ENCODE measurements around the gene JMJD4.
A peak's percentile ranks its signal among the peaks of the same experiment; 100 is the strongest.
"Not testable (repeated sequence)": the region's sequence is repeated elsewhere in the genome, so short reads cannot be mapped to it uniquely, and the experiment has no call there.

The JMJD4 gene

GRCh38 chr1:227733751-227734545 is 1.2 kb downstream of the JMJD4 start:
- no peak for DNase-seq (ENCODE audit: low read depth in 2 of 3, low spot score in 1 of 3)

DNA sequence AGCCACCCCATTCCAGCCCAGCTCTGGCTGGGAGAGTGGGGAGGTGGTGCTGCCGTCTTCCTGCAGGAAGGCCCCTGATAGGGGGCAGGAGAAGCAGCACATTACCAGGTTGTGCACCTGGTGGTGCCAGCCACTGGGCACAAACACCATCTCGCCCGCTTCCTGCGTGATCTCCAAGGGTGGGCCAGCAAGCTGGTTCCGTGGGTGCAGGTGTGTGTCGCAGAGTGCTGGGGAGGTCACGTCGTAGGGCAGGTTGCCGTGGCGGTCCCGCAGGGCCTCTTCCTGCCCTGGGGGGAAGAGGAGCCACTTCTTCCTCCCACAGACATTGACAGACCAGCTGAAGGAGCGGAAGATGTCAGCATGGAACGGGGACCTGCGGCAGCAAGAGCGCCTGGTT is 1.8 kb downstream of the JMJD4 start:
- DNase-seq (ENCODE audit: low read depth in 2 of 3, low spot score in 1 of 3) = no peak

GRCh38 chr1:227732586-227733308 is 2.4 kb downstream of the JMJD4 start:
- DNase-seq (ENCODE audit: low read depth in 2 of 3, low spot score in 1 of 3) = no peak

DNA sequence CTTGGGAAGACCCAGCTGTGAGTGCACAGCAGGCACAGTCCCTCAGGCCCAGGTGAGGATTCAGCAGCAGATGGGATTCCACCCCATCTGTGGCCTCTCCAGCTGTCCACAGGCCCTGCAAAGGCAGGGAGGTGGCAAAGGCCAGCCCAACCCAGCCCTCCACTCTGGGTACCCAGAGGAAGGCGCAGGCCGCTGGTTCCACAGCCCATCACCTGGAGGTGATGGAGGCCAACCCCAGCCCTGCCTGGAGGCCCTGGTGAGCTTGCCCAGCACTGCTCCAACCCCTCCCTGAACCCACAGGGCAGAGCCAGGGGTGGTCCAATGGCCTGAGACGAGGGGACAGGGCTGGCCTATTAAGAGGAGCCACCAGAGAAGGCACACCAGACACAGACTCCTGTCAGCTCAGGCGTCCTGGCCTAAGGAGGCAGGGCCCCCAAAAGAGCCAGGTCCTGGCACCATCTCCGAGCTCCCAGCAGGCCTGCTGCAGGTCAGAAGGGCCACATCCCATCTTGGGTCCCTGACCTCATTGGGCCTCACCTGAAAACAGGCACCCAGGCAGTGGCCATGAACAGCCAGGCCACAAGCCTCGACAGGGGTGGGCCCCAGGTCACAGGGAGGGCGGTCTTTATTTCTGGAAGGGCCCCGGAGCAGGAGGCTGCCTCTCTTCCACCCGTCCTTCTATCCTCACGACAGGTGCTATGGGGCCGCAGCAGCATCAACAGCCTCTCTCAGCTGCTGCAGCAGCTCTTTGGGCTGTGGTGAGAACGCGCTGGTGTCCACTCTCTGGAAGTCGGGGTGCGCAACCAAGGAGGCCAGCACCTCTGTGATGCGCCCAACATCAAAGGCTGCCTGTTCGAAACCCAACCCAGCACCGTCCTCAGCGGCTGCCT is 3.2 kb downstream of the JMJD4 start:
- DNase-seq (ENCODE audit: low read depth in 2 of 3, low spot score in 1 of 3) = no peak

DNA sequence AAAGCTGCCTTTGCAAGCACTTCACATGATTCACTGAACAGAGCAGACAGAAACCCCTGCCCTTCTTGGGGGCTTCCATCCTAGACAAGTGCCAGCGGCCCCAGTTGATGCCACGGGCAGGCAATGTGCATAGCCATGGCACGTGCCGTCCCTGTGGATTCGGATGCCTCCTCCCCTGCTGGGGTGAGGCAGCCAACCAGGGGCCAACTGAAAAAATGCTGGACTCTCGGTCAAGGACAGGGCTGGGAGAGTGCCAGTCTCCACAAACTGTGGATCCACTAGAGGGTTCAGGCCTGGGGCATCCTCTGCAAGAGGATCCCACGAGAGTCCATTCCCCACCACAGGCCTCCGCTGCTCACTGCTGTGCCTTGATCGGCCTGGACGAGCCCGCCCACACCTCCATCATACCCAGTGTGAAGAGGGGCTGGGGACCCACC is 3.8 kb downstream of the JMJD4 start:
- DNase-seq (ENCODE audit: low read depth in 2 of 3, low spot score in 1 of 3) = no peak

- DNase-seq (ENCODE audit: low read depth in 2 of 3, low spot score in 1 of 3) = no peak
Observed at GRCh38 chr1:227730630-227731151, 4.4 kb downstream of the JMJD4 start.

GRCh38 chr1:227729881-227730629 is 5.0 kb downstream of the JMJD4 start:
- DNase-seq (ENCODE audit: low read depth in 2 of 3, low spot score in 1 of 3) = peak in 2 of 3 donors; percentile 36 to 48

DNA sequence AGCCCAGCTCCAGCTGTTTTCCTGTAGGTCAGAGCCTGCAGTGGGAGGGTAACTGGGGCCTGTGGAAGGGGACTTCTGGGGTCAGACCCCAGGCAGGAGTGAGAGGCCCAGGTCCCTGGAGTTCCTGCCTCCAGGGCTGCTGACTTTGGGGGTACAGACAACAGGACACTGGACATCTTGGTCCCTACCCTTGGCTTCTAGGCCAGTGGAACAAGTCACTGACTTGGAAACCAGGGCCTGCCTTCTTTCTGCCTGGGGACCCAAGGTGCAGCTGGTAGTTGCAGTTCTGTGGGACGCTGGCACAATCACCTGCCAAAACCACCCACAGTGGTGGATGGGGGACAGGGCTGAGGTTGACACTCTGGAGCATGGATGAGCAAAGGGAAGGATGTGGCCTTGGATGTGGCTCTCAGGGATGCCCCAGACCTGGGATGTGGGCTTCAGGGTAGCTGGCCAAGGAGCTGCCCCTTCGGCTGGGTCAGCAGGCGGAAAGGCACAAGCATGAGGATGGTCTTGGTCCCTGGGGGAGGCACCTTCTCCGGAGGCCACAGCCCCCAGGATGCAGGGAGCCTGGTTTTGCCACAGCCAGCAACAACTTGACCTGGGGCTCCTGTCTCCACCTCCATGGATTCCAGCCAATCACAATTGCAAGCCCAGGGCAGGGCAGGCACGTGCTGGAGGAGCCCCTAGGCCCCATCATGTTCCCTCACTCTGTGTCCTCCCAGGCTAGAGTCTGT is 5.8 kb downstream of the JMJD4 start:
- no peak for DNase-seq (ENCODE audit: low read depth in 2 of 3, low spot score in 1 of 3)

DNA sequence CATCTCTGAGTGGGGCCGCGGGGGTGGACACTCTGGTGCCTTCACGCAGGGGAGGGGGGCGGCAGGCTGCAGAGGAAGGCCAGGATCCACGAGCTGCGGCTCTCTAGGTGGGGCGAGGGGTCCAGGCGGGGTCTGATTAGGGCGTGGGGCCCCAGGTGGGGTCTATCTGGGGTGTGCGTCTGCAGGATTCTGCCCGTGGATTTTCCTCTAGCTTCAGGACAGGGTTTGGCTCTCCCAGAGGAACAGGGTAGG is 6.3 kb downstream of the JMJD4 start:
- DNase-seq (ENCODE audit: low read depth in 2 of 3, low spot score in 1 of 3) = no peak

GRCh38 chr1:227728059-227728891 is 6.8 kb downstream of the JMJD4 start:
- peak; percentile 45 to 67 (median 48) for DNase-seq (ENCODE audit: low read depth in 2 of 3, low spot score in 1 of 3)

GRCh38 chr1:227726924-227727599 is 8.0 kb downstream of the JMJD4 start:
- DNase-seq (ENCODE audit: low read depth in 2 of 3, low spot score in 1 of 3) = no peak

DNA sequence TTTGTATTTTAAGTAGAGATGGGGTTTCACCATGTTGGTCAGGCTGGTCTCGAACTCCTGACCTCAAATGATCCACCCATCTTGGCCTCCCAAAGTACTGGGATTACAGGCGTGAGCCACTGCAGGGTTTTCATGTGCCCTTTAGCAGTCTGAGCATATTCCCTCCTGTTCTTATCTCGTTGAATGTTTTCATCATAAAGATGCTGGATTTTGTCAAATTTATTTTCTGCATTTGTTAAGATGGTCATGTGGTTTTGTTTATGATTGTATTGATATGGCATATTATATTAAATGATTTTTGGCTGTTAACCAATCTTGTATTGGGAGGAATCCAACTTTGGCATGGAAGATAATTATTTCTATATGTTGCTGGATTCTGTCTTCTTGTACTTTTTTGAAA is 8.8 kb downstream of the JMJD4 start:
- DNase-seq (ENCODE audit: low read depth in 2 of 3, low spot score in 1 of 3) = no peak

DNA sequence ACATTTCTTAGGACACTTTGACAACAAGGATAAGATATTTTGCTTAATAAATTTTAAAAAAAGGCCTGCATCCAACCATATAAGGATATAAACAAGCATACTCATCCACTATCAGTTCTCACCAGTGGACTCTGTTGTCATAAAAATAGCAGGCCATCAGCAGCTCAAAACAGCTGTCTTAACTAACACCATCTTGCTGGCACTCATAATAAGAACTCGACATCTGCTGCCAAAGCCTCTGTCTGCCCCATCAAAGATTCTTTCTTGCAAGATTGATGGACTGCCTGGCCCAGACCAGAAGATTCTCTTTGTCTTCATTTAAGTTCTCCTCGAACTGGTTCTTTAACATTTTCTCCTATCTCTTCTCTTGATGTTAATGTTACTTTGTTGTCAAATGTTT is 10.1 kb downstream of the JMJD4 start:
- DNase-seq (ENCODE audit: low read depth in 2 of 3, low spot score in 1 of 3) = no peak

DNA sequence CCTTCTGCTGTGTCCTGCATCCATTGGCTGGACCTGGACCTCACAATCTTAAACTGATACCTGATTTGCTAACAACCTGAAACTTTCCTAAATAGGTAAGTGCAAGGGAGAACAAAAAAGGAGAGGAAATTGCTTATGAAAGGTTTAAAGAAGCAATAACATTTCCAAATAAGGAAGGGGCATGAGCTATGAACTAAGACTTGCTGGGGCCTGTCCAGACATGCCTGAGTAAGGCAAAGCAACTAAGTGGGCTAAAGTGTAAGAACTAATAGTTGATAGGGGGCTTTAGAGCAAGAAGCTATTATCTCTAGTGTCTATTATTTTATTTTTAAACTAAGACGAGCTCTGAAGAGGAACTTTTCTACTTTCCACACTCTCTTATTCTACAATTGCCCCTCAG is 11.6 kb downstream of the JMJD4 start:
- no peak for DNase-seq (ENCODE audit: low read depth in 2 of 3, low spot score in 1 of 3)

DNA sequence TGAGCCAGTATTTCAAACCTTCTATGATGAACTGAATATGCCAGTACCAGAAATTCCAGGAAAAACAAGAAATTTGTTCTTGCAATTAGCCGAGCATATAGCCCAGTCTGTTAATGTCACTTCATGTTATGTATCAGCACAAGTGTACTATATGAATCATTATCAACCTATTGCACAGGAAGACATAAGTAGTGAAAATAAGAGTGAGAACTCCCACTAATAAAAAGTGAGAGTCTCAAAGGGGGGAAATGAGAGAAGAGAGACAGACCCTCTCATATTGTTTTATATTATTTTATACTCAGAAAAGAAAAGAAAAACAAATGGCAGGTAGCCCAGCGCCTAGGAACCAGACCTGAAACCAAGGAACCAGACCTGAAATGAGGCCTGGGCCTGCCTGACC is 16.2 kb downstream of the JMJD4 start:
- no peak for DNase-seq (ENCODE audit: low read depth in 2 of 3, low spot score in 1 of 3)

DNA sequence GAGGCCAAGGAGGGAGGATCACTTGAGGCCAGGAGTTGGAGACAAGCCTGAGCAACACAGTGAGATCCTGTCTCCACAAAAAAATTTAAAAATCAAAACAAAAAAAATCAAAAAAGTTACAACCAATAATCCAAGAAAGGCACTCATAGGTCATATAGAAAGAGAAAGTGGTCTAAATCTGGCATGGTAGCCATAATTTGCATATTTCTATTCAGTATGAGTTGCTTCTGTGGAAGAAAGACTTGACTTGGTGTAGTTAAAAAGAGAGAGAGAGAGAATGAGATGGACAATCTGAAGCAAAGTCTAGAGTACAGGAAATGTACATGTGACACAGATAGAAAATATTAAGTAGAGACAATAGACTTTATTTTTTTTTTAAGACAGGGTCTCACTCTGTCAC is 22.5 kb downstream of the JMJD4 start:
- DNase-seq (ENCODE audit: low read depth in 2 of 3, low spot score in 1 of 3) = no peak

DNA sequence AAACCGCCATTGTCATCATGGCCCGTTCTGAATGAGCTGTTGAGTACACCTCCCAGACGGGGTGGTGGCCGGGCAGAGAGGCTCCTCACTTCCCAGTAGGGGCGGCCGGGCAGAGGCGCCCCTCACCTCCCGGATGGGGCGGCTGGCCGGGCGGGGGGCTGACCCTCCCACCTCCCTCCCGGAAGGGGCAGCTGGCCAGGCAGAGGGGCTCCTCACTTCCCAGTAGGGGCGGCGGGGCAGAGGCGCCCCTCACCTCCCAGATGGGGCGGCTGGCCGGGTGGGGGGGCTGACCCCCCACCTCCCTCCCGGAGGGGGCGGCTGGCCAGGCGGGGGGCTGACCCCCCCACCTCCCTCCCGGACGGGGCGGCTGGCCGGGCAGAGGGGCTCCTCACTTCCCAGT is 24.6 kb downstream of the JMJD4 start:
- DNase-seq (ENCODE audit: low read depth in 2 of 3, low spot score in 1 of 3) = not testable (repeated sequence)

GRCh38 chr1:227709451-227709850 is 25.7 kb downstream of the JMJD4 start:
- DNase-seq (ENCODE audit: low read depth in 2 of 3, low spot score in 1 of 3) = no peak

DNA sequence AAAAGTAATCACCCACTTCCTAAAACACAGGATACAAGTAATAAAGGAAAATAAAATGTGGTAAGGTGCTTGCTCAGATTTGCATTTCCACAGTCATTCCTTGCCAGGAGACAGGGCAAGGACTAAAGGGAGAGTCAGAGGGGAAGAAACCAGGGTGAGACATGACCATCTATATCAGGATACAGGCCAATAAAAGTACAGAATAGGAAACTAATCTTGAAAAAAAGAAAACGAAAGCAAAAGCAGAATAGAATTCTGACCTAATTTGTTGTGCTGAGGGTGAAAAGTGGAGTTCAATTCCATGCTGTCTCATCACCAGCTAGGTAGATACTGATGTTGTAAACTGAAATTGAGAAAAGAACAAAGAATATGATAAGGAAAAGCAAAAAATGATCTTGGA is 27.3 kb downstream of the JMJD4 start:
- no peak for DNase-seq (ENCODE audit: low read depth in 2 of 3, low spot score in 1 of 3)

Data from stimulated activated CD4-positive, alpha-beta T cell treated with anti-CD3 and anti-CD28 coated beads, Interleukin-12 subunit alpha, Interleukin-12 subunit beta, amount 100 ng/mL, for 48 hours (primary cell).